ENCODE results near the gene SMARCA5.

DNA sequence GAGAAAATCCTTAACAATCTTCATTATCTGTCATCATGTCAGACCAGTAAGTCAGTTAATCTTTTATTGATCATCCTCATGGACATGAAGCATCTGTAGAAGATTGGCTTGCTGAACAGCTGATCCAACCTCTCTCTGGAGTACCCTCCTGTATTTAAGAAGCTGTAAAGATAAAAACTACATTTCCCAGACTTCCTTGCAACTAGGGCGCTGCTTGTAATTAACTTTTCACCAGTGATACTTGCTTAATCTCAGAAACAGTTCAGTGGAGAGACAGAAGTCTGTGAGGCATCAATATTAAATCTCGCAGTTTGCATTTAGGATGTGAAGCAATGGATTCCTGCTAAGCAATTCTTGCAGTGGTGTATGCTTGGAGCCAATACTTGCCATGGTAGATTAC is 36.0 kb upstream of the SMARCA5 start:
- TF ChIP-seq, protein P1, sequence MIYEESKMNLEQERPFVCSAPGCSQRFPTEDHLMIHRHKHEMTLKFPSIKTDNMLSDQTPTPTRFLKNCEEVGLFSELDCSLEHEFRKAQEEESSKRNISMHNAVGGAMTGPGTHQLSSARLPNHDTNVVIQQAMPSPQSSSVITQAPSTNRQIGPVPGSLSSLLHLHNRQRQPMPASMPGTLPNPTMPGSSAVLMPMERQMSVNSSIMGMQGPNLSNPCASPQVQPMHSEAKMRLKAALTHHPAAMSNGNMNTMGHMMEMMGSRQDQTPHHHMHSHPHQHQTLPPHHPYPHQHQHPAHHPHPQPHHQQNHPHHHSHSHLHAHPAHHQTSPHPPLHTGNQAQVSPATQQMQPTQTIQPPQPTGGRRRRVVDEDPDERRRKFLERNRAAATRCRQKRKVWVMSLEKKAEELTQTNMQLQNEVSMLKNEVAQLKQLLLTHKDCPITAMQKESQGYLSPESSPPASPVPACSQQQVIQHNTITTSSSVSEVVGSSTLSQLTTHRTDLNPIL (CRISPR knock-in tag; IDR thresholded peaks at IDR 0.05; ENCODE audit: low read depth) = no peak
- TF ChIP-seq RARB (CRISPR knock-in tag; IDR thresholded peaks at IDR 0.05) (no peak), ZNF8 (CRISPR knock-in tag; IDR thresholded peaks at IDR 0.05) (no peak), SNAI2 (CRISPR knock-in tag; IDR thresholded peaks at IDR 0.05) (no peak), OSR1 (CRISPR knock-in tag; IDR thresholded peaks at IDR 0.05) (no peak), TCF4 (CRISPR knock-in tag; IDR thresholded peaks at IDR 0.05; ENCODE audit: borderline replicate concordance) (no peak)
- TF ChIP-seq, protein P2, sequence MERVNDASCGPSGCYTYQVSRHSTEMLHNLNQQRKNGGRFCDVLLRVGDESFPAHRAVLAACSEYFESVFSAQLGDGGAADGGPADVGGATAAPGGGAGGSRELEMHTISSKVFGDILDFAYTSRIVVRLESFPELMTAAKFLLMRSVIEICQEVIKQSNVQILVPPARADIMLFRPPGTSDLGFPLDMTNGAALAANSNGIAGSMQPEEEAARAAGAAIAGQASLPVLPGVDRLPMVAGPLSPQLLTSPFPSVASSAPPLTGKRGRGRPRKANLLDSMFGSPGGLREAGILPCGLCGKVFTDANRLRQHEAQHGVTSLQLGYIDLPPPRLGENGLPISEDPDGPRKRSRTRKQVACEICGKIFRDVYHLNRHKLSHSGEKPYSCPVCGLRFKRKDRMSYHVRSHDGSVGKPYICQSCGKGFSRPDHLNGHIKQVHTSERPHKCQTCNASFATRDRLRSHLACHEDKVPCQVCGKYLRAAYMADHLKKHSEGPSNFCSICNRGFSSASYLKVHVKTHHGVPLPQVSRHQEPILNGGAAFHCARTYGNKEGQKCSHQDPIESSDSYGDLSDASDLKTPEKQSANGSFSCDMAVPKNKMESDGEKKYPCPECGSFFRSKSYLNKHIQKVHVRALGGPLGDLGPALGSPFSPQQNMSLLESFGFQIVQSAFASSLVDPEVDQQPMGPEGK (CRISPR knock-in tag; IDR thresholded peaks at IDR 0.05; ENCODE audit: borderline replicate concordance) = no peak

All from SK-N-SH treated with all-trans-retinoic acid at 6 μM for 48 hours (cell line).